Ascending aorta (tissue), 2 donors: ENCODE data around the gene SLIT3. TPM values are rescaled to one million over a fixed set of nuclear protein-coding genes. Genes with fewer than 3 reads are reported as not detected.

Source experiments
- DNase-seq, 2 donors: peaks; one replicate each; pipeline ENCODE4 v3.0.0-alpha.2; 2019; ENCODE audit warnings: low spot score in 2 of 2
- H3K27ac ChIP-seq, 2 donors: fragments of 200-600 bp; sonication (generic); one replicate each; pipeline ENCODE4 v1.5.1; 2016 to 2017; ENCODE audit warnings: mild to moderate bottlenecking in 1 of 2
- H3K27me3 ChIP-seq: fragments of 200-600 bp; sonication (generic); one replicate; pipeline ENCODE4 v1.5.1; 2017
- H3K36me3 ChIP-seq, 2 donors: fragments of 200-600 bp; sonication (generic); one replicate each; pipeline ENCODE4 v1.5.1; 2016
- H3K4me1 ChIP-seq, 2 donors: fragments of 200-600 bp; sonication (generic); one replicate each; pipeline ENCODE4 v1.5.1; 2016 to 2017; ENCODE audit warnings: mild to moderate bottlenecking in 1 of 2
- H3K4me3 ChIP-seq, 2 donors: fragments of 200-600 bp; sonication (generic); one replicate each; pipeline ENCODE4 v1.5.1; 2016 to 2017; ENCODE audit warnings: mild to moderate bottlenecking in 1 of 2
- H3K9me3 ChIP-seq, 2 donors: fragments of 200-600 bp; sonication (generic); one replicate each; pipeline ENCODE4 v1.5.1; 2016
- intact Hi-C: fragments of 100-400 bp; cut with DNase I; formaldehyde crosslinking; loops from one replicate; pipeline ENCODE4 v1.15.1; 2023
- total RNA-seq: library from RNA; depleted of rRNA; stranded (reverse); fragments of >200 nt; gene quantifications from one replicate; pipeline ENCODE4 v1.1.0, GENCODE V29; 2016
- TF ChIP-seq, protein P1 (sequence below), 3 experiments: fragments of 200-600 bp in 2 of 3; fragments of 450-650 bp in 1 of 3; sonication (generic) in 2 of 3; IDR thresholded peaks; one replicate each; pipeline ENCODE4 v1.5.1; 2016 to 2019; ENCODE audit warnings: antibody characterized with exemption in 3 of 3, mild to moderate bottlenecking in 1 of 3, moderate library complexity in 1 of 3

The SLIT3 gene
- total RNA-seq, 1 donor from 2014 or later, result 128 TPM

DNA sequence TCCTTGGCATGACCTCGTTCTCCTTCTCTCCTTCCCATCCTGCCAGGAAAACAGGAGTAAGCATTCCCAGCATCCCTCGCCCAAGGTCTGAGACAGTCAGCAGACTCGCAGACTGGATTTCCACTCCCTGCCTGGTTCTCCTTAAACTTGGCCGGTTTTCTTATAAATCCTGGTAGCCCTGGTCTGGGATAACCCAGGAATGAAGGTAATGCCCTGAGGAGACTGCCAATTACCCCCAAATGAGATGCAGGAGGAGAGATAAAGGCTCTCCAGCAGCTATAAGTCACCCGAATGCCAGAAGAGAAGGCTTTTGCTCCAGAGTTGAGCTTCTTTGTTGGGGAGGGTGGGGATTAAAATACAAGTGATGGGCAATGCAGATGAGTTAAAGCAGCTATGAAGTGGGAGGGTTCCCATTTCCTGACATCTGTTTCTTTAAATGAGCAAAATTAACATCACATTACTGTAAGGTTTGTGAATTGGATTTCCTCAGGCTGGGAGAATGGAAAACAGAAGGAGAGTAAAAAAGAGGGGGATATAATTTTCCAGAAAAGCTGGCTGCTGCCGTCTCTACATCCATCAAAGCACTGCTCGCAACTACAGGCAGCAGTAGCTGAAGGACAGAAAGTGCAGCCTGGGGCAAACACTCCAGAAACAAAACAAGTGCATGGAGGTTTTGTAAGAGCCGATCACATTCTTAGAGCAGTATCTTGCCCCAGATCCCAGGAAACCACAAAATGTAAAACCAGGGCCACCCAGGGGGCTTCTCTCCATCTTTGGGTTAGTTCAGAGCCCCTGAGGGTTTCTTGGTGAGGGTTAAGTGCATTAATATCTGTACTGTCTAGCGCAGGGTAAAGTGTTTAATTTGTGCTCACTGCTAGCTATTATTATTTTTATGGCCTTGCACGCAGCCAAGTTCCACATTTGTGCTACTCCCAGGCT lies 544.2 kb downstream of the SLIT3 start:
- peaks cover 5 to 14% of the 10 kb centered on the region in 2 donors for H3K36me3 ChIP-seq
- intact Hi-C loops, result no loop called here
- no peak for DNase-seq

GRCh38 chr5:168755548-168756093 lies 545.3 kb downstream of the SLIT3 start:
- Histone ChIP-seq H3K36me3 (peaks cover 5 to 14% of the 10 kb centered on the region in 2 donors), H3K4me3 (no peak overlapping the region), H3K9me3 (no peaks in the 10 kb centered on the region), H3K27me3 (no peaks in the 10 kb centered on the region), H3K4me1 (no peaks in the 10 kb centered on the region), H3K27ac (no peak overlapping the region)
- TF ChIP-seq, protein P1, sequence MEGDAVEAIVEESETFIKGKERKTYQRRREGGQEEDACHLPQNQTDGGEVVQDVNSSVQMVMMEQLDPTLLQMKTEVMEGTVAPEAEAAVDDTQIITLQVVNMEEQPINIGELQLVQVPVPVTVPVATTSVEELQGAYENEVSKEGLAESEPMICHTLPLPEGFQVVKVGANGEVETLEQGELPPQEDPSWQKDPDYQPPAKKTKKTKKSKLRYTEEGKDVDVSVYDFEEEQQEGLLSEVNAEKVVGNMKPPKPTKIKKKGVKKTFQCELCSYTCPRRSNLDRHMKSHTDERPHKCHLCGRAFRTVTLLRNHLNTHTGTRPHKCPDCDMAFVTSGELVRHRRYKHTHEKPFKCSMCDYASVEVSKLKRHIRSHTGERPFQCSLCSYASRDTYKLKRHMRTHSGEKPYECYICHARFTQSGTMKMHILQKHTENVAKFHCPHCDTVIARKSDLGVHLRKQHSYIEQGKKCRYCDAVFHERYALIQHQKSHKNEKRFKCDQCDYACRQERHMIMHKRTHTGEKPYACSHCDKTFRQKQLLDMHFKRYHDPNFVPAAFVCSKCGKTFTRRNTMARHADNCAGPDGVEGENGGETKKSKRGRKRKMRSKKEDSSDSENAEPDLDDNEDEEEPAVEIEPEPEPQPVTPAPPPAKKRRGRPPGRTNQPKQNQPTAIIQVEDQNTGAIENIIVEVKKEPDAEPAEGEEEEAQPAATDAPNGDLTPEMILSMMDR (IDR thresholded peaks at IDR 0.05), result no peak
- intact Hi-C loops, result no loop called here
- no peak for DNase-seq

More for the DNA sequence above, 544.2 kb downstream of the SLIT3 start:
- Histone ChIP-seq H3K27ac (no peak overlapping the region), H3K9me3 (no peaks in the 10 kb centered on the region), H3K27me3 (no peaks in the 10 kb centered on the region), H3K4me1 (no peaks in the 10 kb centered on the region), H3K4me3 (no peak overlapping the region)
- TF ChIP-seq, protein P1 (IDR thresholded peaks at IDR 0.05), result no peak

DNA sequence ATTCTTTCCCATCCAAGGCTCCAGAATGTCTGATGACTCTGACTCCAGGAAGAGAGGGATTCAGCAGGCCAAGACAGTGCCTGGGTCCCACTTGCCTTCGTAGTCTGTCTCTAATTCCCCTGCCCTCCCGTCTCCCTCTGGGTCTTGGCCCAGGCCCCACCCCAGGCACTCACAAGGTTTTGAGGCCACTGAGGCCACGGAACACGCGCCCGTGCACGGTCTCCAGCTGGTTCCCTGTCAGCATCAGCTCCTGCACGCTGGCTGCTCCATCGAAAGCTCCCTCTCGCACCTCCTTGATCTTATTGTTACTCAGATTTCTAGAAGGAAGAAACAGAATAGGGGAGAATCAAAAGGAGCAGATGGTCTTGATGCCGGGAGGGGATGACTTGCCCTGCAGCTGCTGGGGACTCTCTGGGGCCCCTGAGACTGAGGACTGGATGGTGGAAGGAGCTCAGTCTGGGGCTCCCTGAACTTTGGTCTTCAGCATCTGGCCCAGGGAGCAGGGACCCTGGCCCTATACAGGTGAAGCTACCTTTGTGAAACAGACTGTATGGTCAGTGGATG lies 547.2 kb downstream of the SLIT3 start:
- no peaks in the 10 kb centered on the region for H3K9me3 ChIP-seq

GRCh38 chr5:168752416-168753190 lies 548.3 kb downstream of the SLIT3 start:
- Histone ChIP-seq H3K27ac (no peak overlapping the region), H3K36me3 (peaks cover 5 to 16% of the 10 kb centered on the region in 2 donors), H3K4me1 (no peaks in the 10 kb centered on the region), H3K27me3 (no peaks in the 10 kb centered on the region), H3K4me3 (no peak overlapping the region), H3K9me3 (no peaks in the 10 kb centered on the region)
- TF ChIP-seq, protein P1 (IDR thresholded peaks at IDR 0.05), result no peak
- intact Hi-C loops, result no loop called here
- no peak for DNase-seq

More for the DNA sequence above, 547.2 kb downstream of the SLIT3 start:
- Histone ChIP-seq H3K4me3 (no peak overlapping the region), H3K27ac (no peak overlapping the region), H3K27me3 (no peaks in the 10 kb centered on the region), H3K4me1 (no peaks in the 10 kb centered on the region), H3K36me3 (peaks cover 5 to 14% of the 10 kb centered on the region in 2 donors)
- peak in 1 of 2 donors; percentile 7 for DNase-seq
- TF ChIP-seq, protein P1 (IDR thresholded peaks at IDR 0.05), result no peak
- intact Hi-C loops, result no loop called here

GRCh38 chr5:168752012-168752411 lies 548.9 kb downstream of the SLIT3 start:
- no peak for DNase-seq
- H3K27ac ChIP-seq, result no peak overlapping the region
- intact Hi-C loops, result no loop called here
- H3K27me3 ChIP-seq, result no peaks in the 10 kb centered on the region
- no peaks in the 10 kb centered on the region for H3K4me1 ChIP-seq
- H3K4me3 ChIP-seq, result no peak overlapping the region
- H3K36me3 ChIP-seq, result peaks cover 5 to 16% of the 10 kb centered on the region in 2 donors
- TF ChIP-seq, protein P1 (IDR thresholded peaks at IDR 0.05), result no peak
- no peaks in the 10 kb centered on the region for H3K9me3 ChIP-seq
